AG08395 (cell line): Measurements from ENCODE around the gene CDH4.

ENCODE experiments used
- DNase-seq: peaks from one replicate; pipeline ENCODE4 v3.0.0; 2012; ENCODE audit warnings: mixed read lengths, low spot score

The CDH4 gene

DNA sequence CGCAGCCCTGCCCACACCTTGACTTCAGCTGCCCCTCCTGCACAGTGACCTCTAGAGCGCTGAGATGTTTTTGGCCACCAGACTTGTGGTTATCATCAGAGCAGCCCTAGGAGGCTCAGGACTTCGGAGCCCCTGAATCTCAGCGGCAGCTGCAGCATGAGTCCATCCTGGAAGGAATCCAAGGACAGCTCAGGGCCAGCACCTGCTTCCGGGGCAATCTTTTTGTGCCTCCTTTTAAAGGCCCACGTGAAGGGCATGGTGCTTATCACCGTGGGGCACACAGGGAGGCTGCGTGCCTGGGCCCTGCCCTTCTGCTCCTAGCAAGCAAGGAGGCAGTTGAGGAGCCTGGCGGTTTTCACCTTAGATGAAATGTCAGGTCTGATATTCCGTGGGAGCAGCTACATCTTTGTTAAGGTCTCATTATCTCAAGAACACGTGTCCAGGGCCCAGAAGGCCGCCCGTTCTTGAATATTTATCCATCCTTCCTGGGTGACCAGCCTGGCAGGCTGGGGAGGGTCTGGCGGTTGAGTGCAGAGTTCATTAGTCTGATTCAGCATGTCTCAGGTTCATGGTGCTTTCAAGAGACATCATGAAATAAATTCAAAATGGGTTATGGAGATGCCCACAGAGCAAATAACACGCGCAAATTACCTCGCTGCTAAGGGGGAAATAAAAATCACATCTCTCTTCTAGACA is 421.2 kb downstream of the CDH4 start:
- DNase-seq = no peak

GRCh38 chr20:61674121-61674520 is 422.1 kb downstream of the CDH4 start:
- DNase-seq = no peak

- no peak for DNase-seq
Observed at GRCh38 chr20:61674688-61675087, 422.6 kb downstream of the CDH4 start.

DNA sequence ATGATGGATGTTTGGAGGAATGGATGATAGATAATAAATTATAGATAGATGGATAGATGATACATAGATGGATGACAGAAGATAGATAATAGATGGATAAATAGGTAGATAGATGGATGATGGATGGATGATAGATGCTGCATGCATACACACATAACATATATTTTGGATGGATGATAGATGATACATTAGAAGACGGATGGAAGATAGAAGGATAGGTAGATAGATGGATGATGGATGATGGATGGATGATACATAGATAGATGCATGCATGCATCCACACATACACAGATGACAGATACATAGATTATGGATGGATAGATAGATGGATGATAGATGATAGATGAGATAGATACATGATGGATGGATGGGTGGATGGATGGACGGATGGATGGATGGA is 425.9 kb downstream of the CDH4 start:
- no peak for DNase-seq

DNA sequence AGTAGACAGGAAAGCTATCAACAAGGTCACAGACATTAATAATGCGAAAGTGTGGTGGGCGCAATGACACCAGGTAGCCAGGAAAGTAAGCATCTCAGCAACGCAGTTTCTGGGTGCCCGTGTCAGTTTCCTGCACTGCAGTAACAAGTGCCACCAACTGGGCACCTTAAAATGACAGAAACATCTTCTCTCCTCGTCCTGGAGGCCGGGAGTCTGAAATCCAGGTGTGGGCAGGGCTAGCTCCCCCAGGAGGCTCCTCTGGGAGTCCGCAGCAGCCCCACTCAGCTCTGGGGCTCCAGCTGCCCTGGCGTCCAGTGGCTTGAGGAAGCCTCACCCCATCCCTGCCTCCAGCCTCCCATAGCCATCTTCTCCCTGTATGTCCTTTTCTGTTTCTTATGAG is 426.4 kb downstream of the CDH4 start:
- DNase-seq = no peak

GRCh38 chr20:61679473-61679872 is 427.4 kb downstream of the CDH4 start:
- DNase-seq = no peak

GRCh38 chr20:61680096-61680495 is 428.0 kb downstream of the CDH4 start:
- no peak for DNase-seq

DNA sequence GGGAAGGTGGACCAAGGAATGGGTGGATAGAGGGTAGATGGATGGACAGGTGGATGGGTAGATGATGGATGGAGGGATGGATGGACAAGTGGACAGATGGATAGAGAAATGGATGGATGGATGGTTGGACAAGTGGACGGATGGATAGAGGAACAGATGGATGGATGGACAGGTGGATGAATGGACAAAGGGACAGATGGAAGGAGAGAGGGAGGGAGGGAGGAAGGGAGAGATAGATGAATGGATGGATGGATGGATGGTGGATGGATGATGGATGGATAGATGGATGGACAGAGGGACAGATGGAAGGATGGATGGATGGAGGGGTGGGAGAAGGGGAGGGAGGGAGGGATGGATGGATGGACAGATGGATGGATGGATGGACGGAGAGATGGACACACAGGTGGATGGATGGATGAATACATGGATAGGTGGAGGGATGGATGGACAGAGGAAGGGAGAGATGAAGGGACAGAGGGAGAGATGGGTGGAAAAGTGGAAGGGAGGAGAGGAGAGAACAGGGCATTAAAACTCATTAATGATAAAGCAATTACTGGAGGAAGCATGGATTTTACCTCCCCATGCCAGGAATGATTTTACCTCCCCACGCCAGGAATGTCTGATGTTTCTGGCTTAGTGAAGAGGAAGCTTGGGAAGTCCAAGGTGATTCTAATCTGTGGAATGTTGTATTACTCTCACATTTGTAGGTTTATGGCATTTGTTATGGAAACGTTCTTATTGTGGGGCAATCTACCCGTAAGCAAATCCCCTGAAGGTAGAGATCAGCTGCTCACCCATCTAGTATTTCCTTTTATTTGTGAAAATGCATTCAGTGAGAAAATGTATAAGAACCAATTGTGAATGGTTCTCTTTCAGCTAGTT is 430.3 kb downstream of the CDH4 start:
- DNase-seq = no peak

GRCh38 chr20:61682996-61683681 is 431.1 kb downstream of the CDH4 start:
- DNase-seq = no peak

DNA sequence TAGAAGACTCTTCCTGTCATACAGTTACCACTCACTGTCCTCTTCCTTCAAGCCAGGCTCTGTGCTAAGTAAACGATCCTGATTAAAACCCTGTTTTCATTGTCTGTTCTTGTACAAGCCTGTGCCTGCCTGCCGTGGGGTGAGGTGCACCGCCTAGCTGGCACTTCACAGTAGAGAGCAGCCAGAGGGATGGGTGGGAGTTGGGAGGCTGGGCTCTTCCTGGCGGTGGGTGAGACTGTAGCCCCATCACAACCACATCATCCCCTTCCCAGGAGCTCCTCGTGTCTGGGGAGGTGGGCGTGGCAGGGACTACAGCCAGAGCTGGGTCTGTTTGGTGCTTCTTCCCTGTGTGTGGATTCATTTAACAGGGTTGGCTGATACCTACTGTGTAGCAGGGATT is 431.7 kb downstream of the CDH4 start:
- DNase-seq = no peak

DNA sequence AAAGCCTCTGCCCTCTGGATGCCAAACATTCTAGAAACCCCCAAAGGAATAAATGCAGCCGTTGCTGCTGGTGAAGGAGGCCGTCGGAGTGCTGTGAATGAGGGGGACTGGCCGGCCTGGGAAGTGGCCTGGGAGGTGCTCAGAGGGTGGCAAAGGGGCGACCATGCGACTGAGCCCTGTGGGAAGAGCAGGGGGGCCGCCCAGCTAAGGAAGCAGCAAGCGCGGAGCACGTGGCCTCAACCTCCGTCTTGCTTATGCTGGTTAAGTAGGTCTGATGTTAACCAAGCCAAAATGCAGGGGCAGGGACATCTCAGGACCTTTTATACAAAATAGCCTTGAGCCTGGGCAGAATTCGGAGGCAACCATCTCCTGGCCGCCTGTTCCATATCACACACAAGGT is 432.1 kb downstream of the CDH4 start:
- DNase-seq = no peak

- no peak for DNase-seq
Observed at GRCh38 chr20:61684583-61685235, 432.6 kb downstream of the CDH4 start.

DNA sequence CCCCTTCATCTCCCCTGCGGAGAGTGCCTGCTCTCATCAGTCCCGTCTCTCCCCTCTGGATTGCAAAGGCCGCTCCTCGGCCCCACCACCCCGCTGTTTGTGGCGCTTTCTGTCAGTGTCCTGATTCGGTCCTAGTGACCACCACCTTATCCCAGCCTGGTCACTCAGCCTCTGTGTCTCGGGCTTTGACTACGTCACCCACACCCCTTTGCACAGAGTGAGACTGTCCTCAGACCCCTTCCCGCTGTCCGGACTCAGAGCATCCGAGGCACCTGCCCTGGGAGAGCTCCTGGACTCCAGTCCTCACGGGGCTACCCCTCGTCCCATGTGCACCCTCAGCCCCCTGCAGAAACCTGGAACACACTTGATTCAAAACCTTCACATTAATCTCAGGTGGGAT is 433.4 kb downstream of the CDH4 start:
- DNase-seq = no peak

- DNase-seq = no peak
Observed at GRCh38 chr20:61686051-61686936, 434.2 kb downstream of the CDH4 start.

DNA sequence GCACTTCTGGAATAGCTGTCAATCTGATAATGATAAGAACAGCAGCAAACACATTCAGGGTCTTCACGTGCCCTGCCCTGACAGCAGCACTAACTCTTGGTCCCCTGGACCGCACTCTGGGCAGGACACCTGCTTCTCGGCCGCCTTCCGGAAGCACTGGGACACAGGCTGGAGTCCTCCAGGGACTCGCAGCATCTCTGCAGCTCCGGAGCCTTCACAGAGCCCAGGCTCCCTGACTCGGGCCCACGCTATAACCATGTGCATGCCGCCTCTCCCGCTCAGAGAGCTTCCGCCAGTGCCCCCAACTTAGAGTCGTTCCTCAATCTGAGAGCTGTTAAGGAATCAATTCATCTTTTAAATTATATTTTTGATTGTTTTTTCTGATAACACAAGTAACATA is 436.4 kb downstream of the CDH4 start:
- DNase-seq = no peak

DNA sequence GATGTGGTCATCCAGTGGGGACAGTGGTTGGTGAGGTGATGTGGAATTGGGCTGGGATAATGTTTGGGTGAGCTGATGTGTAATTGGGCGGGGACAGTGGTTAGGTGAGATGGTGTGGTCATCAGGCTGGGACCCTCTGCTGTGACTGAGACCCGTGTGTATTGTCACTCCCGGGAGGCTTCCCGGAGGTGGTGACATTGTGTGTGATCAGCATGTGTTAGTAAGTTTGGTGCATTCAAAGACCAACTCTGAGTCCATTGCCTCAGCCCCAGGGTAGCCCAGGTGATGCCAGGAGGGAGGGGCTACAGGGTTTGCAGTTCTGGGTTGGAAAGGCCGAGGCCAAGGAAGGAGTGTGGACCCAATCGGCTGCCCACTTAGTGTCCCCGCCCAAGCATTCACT is 438.1 kb downstream of the CDH4 start:
- no peak for DNase-seq

GRCh38 chr20:61690993-61691838 is 439.2 kb downstream of the CDH4 start:
- no peak for DNase-seq

- no peak for DNase-seq
Observed at GRCh38 chr20:61691978-61692377, 439.9 kb downstream of the CDH4 start.

DNA sequence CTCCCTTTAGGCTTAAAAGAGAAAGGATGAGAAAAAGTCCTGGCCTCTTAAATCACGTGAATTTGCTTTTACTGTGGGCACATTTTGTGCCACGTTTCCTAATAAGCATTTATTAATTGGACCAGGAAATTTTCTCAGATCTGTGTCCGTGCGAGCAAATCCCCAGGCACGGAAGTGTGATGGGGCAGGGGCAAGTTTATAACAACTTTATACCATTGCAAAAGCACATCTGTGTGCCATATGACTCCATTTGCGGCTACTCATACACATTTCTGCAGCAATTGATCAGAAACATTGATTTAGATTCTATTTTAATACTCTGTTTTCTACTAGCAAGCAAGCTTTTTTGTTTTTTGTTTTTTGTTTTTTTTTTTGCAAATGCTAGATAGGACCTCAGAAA is 440.4 kb downstream of the CDH4 start:
- DNase-seq = no peak

DNA sequence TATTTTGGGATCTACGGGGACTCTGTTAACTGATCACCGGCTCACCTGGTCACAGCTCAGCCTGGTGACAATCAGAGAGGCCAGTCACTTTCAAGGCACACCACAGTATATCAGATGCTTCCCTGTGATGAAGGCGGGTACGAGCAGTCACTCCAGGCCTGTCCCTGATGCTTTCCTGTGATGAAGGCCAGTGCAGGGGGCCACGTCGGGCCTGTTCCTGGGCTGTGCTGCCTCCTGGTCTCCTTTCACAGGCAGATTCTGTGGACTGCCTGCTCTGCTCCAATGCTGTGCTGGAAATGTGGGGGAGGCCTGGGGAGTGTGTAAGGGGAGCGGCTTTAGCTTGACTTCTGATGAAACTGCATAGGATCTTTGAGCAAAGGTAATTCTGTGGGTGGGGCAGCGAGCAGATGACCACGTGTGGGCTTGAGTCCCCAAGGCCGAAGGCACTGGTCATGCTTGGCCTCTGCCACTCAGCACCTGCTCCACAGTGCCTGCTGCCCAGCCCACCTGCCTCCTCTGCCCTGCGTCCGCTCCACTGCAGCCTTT is 441.1 kb downstream of the CDH4 start:
- DNase-seq = no peak
